PC-3 (cell line): Measurements from ENCODE around the gene CPS1. TPM values are rescaled to one million over a fixed set of nuclear protein-coding genes. Genes with fewer than 3 reads are reported as not detected.
A peak's percentile ranks its signal among the peaks of the same experiment; 100 is the strongest.

Experiments
- ATAC-seq: fragments of 200-7000 bp; cut with Tn5 transposase; 2 replicates; pipeline ENCODE4 v1.9.1; 2020; ENCODE audit warnings: mild to moderate bottlenecking, moderate library complexity
- BruUV-seq: library from RNA; stranded (reverse); fragments of 400-500 nt; replicated peaks from 2 replicates; lab custom pipeline; 2021; lab: Mats Ljungman, UMichigan
- CTCF ChIA-PET: fragments of 300-600 bp; sonication (Branson Sonifier 250); formaldehyde crosslinking; loops from one replicate; lab custom pipeline; 2022; ENCODE audit warnings: antibody characterized with exemption; lab: Charles Lee
- POLR2A ChIA-PET: fragments of 300-600 bp; sonication (Branson Sonifier 250); formaldehyde crosslinking; loops from one replicate; lab custom pipeline; 2022; ENCODE audit warnings: antibody characterized with exemption; ENCODE audit not compliant: unreplicated experiment; lab: Charles Lee
- DNase-seq: peaks from one replicate; pipeline ENCODE4 v3.0.0-alpha.2; 2015
- H2AFZ ChIP-seq: fragments of 300-600 bp; sonication (generic); 2 replicates; pipeline ENCODE4 v1.6.0; 2016; ENCODE audit warnings: antibody characterized with exemption, low read length
- H3F3A ChIP-seq: fragments of 300-600 bp; sonication (generic); one replicate; pipeline ENCODE4 v1.6.0; 2017; ENCODE audit warnings: antibody characterized with exemption, low read length, control low read depth, mild to moderate bottlenecking; ENCODE audit not compliant: unreplicated experiment
- H3K27ac ChIP-seq: fragments of 300-600 bp; sonication (generic); 2 replicates; pipeline ENCODE4 v1.5.1; 2016; ENCODE audit warnings: mild to moderate bottlenecking, low read length
- H3K27me3 ChIP-seq: fragments of 300-600 bp; sonication (generic); 2 replicates; pipeline ENCODE4 v1.6.1; 2016; ENCODE audit warnings: low read length, mixed read lengths
- H3K36me3 ChIP-seq: fragments of 300-600 bp; sonication (generic); 2 replicates; pipeline ENCODE4 v1.6.1; 2016; ENCODE audit warnings: low read depth, mixed run types, low read length, mixed read lengths
- H3K4me1 ChIP-seq: fragments of 300-600 bp; sonication (generic); 2 replicates; pipeline ENCODE4 v1.5.1; 2016; ENCODE audit warnings: low read length; ENCODE audit not compliant: insufficient read depth
- H3K4me2 ChIP-seq: fragments of 300-600 bp; sonication (generic); 2 replicates; pipeline ENCODE4 v1.6.0; 2016; ENCODE audit warnings: low read length
- H3K4me3 ChIP-seq: fragments of 300-600 bp; sonication (generic); 2 replicates; pipeline ENCODE4 v1.5.1; 2016; ENCODE audit warnings: mild to moderate bottlenecking, low read length, mixed read lengths
- H3K79me2 ChIP-seq: fragments of 300-600 bp; sonication (generic); 2 replicates; pipeline ENCODE4 v1.6.1; 2017; ENCODE audit warnings: low read length, mixed read lengths
- H3K9ac ChIP-seq: fragments of 300-600 bp; sonication (generic); 2 replicates; pipeline ENCODE4 v1.6.0; 2016; ENCODE audit warnings: mild to moderate bottlenecking, low read length
- H3K9me2 ChIP-seq: fragments of 300-600 bp; sonication (generic); replicated peaks from 2 replicates; pipeline ENCODE4 v1.6.1; 2016; ENCODE audit warnings: mixed run types, low read length, mixed read lengths
- H3K9me3 ChIP-seq: fragments of 300-600 bp; sonication (generic); 2 replicates; pipeline ENCODE4 v1.6.1; 2016; ENCODE audit warnings: low read length, mixed read lengths
- H4K20me1 ChIP-seq: fragments of 300-600 bp; sonication (generic); 2 replicates; pipeline ENCODE4 v1.6.1; 2016; ENCODE audit warnings: low read length, mixed read lengths
- CTCF ChIP-seq: fragments of 300-600 bp; sonication (generic); conservative IDR thresholded peaks from 2 replicates; pipeline ENCODE4 v1.5.1; 2017; ENCODE audit warnings: antibody characterized with exemption, low read depth, mild to moderate bottlenecking, low read length
- EZH2 ChIP-seq: fragments of 300-600 bp; sonication (generic); IDR thresholded peaks from one replicate; pipeline ENCODE4 v1.6.1; 2017; ENCODE audit warnings: antibody characterized with exemption, mild to moderate bottlenecking, low read length; ENCODE audit not compliant: unreplicated experiment
- EZH2phosphoT487 ChIP-seq: fragments of 300-600 bp; sonication (generic); IDR thresholded peaks from 2 replicates; pipeline ENCODE4 v1.6.1; 2018; ENCODE audit warnings: mild to moderate bottlenecking, antibody characterized with exemption, low read length, borderline replicate concordance
- intact Hi-C: fragments of 100-400 bp; cut with micrococcal nuclease; formaldehyde crosslinking; loops from 2 replicates; pipeline ENCODE4 v1.9.0; 2023
- total RNA-seq: library from RNA; depleted of rRNA; stranded (reverse); fragments of >200 nt; gene quantifications from 2 replicates; pipeline ENCODE4 v1.2.3, GENCODE V29; 2014

CPS1 gene
- total RNA-seq, 1 experiment from 2014 or later, result 17.7 TPM

DNA sequence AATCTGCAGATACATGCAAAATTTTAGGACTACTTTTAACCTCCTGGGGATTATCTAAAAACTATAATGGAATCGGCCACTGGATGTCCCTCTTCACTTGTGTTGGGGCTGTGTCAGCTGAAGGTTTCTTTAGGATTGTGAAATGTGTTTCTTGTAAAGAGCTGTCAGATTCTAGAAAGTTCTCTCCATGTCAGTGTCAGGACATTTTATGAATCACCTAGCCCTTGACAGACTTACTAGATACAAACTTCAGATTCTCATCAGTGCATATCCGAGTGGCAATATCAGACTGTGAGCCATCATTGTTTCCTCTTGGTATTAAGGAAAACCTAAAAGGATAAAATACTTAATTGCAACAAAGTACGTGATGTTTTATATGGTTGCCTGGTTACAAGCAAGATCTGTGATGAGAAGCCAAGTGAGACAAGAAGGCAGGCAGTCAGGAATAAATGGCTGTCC is 107.3 kb downstream of the CPS1 start:
- H3K4me3 ChIP-seq, result no peak overlapping the region
- H3K9ac ChIP-seq, result no peak overlapping the region
- H3K9me3 ChIP-seq, result 0 out of 2 replicates have a peak, but pooled peaks cover 5% of the 10 kb centered on the region
- H3K27me3 ChIP-seq, result no peaks in the 10 kb centered on the region
- peaks cover 7% of the 10 kb centered on the region; the same call in 1 of the 2 replicates for H3K36me3 ChIP-seq
- H3K27ac ChIP-seq, result no peak overlapping the region
- intact Hi-C loops, result loop anchor here (1.0 to 5.0 kb wide), 3 partner anchors 372 to 494 kb away; no protein-coding TSS in a partner anchor
- POLR2A ChIA-PET, result no interaction called here
- H3K4me2 ChIP-seq, result no peak overlapping the region
- no peaks in the 10 kb centered on the region for H4K20me1 ChIP-seq
- H3K4me1 ChIP-seq, result no peaks in the 10 kb centered on the region
- no peaks in the 10 kb centered on the region for H3F3A ChIP-seq
- no peaks in the 10 kb centered on the region for H3K9me2 ChIP-seq
- ATAC-seq (peak; percentile 66), DNase-seq (peak; percentile 46)
- H2AFZ ChIP-seq, result no peak overlapping the region
- TF ChIP-seq EZH2phosphoT487 (no peak), CTCF (peak; percentile 63), EZH2 (no peak)
- H3K79me2 ChIP-seq, result no peaks in the 10 kb centered on the region
- no TSS peak for BruUV-seq
- CTCF ChIA-PET, result interaction anchor here (1.0 kb wide), 1 partner anchor 372 kb away, joined by 3 read pairs; no protein-coding TSS in a partner anchor

DNA sequence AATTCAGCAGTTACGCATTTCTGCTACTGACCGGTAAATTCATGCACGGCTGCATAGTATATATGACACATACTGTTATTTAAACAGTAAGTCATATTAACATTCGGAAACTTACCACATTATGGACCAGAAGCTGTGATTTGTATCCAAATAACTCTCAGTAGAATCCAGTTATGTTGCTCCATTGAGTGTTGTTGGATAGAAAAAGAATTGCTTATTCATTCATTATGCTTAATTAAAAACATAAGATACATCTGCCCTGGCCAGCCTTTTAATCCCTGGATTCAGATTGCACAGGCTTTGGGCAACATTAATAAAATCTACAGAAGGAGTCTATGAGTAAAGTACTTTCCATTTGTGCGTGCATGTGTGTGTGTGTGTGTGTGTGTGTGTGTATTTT is 111.3 kb downstream of the CPS1 start:
- DNase-seq (no peak), ATAC-seq (no peak)
- no peak overlapping the region for H3K9ac ChIP-seq
- ChIA-PET POLR2A (no interaction called here), CTCF (no interaction called here)
- intact Hi-C loops, result no loop called here
- no peak overlapping the region for H3K27ac ChIP-seq
- H3K4me2 ChIP-seq, result no peak overlapping the region
- H3K4me3 ChIP-seq, result no peak overlapping the region
- no peak for TF ChIP-seq CTCF
- no peak for TF ChIP-seq EZH2
- no peak for TF ChIP-seq EZH2phosphoT487
- no peak overlapping the region for H2AFZ ChIP-seq
- H3K9me3 ChIP-seq, result no peaks in the 10 kb centered on the region
- no peaks in the 10 kb centered on the region for H4K20me1 ChIP-seq
- H3K36me3 ChIP-seq, result no peaks in the 10 kb centered on the region
- H3F3A ChIP-seq, result no peaks in the 10 kb centered on the region
- no peaks in the 10 kb centered on the region for H3K9me2 ChIP-seq
- no TSS peak for BruUV-seq
- H3K27me3 ChIP-seq, result no peaks in the 10 kb centered on the region
- no peaks in the 10 kb centered on the region for H3K4me1 ChIP-seq
- no peaks in the 10 kb centered on the region for H3K79me2 ChIP-seq

DNA sequence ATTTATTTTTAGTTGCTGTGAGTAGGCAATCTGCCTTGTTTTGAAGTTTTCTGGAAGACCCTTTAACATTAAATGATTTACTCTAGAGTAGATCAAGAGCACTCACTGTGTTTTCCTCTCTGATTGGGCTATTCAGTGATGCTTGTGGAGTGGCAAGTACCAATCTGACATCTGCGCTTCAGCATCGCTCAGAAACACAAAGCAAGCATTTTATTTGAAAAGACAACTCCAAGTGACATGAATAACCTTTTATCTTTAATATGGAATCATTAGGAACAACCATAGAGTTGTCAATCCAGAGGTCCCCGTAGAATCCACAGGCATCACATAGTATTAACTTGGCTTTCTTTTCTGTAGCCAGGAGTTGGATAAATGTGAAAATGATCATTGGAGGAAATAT is 114.7 kb downstream of the CPS1 start:
- CTCF ChIA-PET, result no interaction called here

More for the DNA sequence above, 114.7 kb downstream of the CPS1 start:
- Histone ChIP-seq H3K9me2 (no peaks in the 10 kb centered on the region), H3K79me2 (no peaks in the 10 kb centered on the region), H3K27ac (no peak overlapping the region), H3K4me2 (no peak overlapping the region), H3K4me1 (no peaks in the 10 kb centered on the region), H3K27me3 (no peaks in the 10 kb centered on the region), H3K36me3 (no peaks in the 10 kb centered on the region), H3K9me3 (no peaks in the 10 kb centered on the region), H4K20me1 (no peaks in the 10 kb centered on the region), H3F3A (no peaks in the 10 kb centered on the region), H3K9ac (no peak overlapping the region), H2AFZ (no peak overlapping the region), H3K4me3 (no peak overlapping the region)
- BruUV-seq, result no TSS peak
- TF ChIP-seq CTCF (no peak), EZH2 (no peak), EZH2phosphoT487 (no peak)
- DNase-seq, result no peak
- intact Hi-C loops, result no loop called here
- ATAC-seq, result no peak
- POLR2A ChIA-PET, result no interaction called here
